Spleen (tissue), 11 donors: ENCODE measurements around the gene PKIG. TPM values are rescaled to one million over a fixed set of nuclear protein-coding genes. Genes with fewer than 3 reads are reported as not detected.
A peak's percentile ranks its signal among the peaks of the same experiment; 100 is the strongest.

Experiments used
- DNase-seq: peaks from one replicate; pipeline ENCODE4 v3.0.0-alpha.2; 2020
- H3K27ac ChIP-seq, 8 donors: fragments of 200-600 bp; sonication (generic) in 7 of 8; 1 replicate in 4 of 8; 2 replicates in 4 of 8; pipeline versions ENCODE4 v1.5.0 to v1.8.0; 2016 to 2021; ENCODE audit warnings: inconsistent platforms in 4 of 8, mild to moderate bottlenecking in 4 of 8, moderate library complexity in 1 of 8
- H3K27me3 ChIP-seq, 7 donors: fragments of 200-600 bp; sonication (generic) in 6 of 7; replicated peaks in 1 of 7; 1 replicate in 4 of 7; 2 replicates in 3 of 7; pipeline versions ENCODE4 v1.5.0 to v1.8.0; 2016 to 2021; ENCODE audit warnings: inconsistent platforms in 3 of 7, mild to moderate bottlenecking in 1 of 7
- H3K36me3 ChIP-seq, 6 donors: fragments of 200-600 bp; sonication (generic) in 5 of 6; 1 replicate in 4 of 6; 2 replicates in 2 of 6; pipeline versions ENCODE4 v1.5.0 to v1.8.0; 2016 to 2021; ENCODE audit warnings: inconsistent platforms in 2 of 6
- H3K4me1 ChIP-seq, 6 donors: fragments of 200-600 bp; sonication (generic) in 5 of 6; 1 replicate in 3 of 6; 2 replicates in 3 of 6; pipeline versions ENCODE4 v1.5.0 to v1.8.0; 2016 to 2021; ENCODE audit warnings: inconsistent platforms in 3 of 6
- H3K4me3 ChIP-seq, 8 donors: fragments of 200-600 bp; sonication (generic) in 7 of 8; 1 replicate in 4 of 8; 2 replicates in 4 of 8; pipeline versions ENCODE4 v1.5.0 to v1.8.0; 2016 to 2021; ENCODE audit warnings: inconsistent platforms in 4 of 8, mild to moderate bottlenecking in 4 of 8, moderate library complexity in 2 of 8
- H3K9me3 ChIP-seq, 8 donors: fragments of 200-600 bp; sonication (generic) in 7 of 8; 1 replicate in 4 of 8; 2 replicates in 4 of 8; pipeline versions ENCODE4 v1.5.0 to v1.8.0; 2016 to 2021; ENCODE audit warnings: inconsistent platforms in 4 of 8
- CTCF ChIP-seq, 11 experiments: fragments of 200-600 bp in 7 of 11; fragments of 450-650 bp in 4 of 11; sonication (generic) in 4 of 11; IDR thresholded peaks in 8 of 11; conservative IDR thresholded peaks in 3 of 11; 1 replicate in 7 of 11; 2 replicates in 4 of 11; pipeline versions ENCODE4 v1.4.0 to v1.8.0; 2016 to 2021; ENCODE audit warnings: antibody characterized with exemption in 11 of 11, inconsistent platforms in 4 of 11, mild to moderate bottlenecking in 1 of 11
- POLR2A ChIP-seq, 3 donors: fragments of 450-650 bp; IDR thresholded peaks; one replicate each; pipeline ENCODE4 v1.5.1; 2017; ENCODE audit warnings: antibody characterized with exemption in 3 of 3, mild to moderate bottlenecking in 1 of 3
- POLR2AphosphoS5 ChIP-seq, 3 donors: sonication (generic); formaldehyde crosslinking; IDR thresholded peaks; one replicate each; pipeline ENCODE4 v1.5.1; 2017; ENCODE audit warnings: antibody characterized with exemption in 3 of 3
- WGBS, 5 donors: extraction: QIAGEN DNeasy Blood & Tissue Kit in 3 of 5; methylation state at CpG; one replicate each; pipeline versions ENCODE4 v1.1.5 to v1.1.7; 2013 to 2018; 5-methylcytosine and 5-hydroxymethylcytosine counted together
- intact Hi-C: fragments of 100-400 bp; cut with DNase I; formaldehyde crosslinking; loops from one replicate; pipeline ENCODE4 v1.15.0; 2023; ENCODE audit warnings: low total_unique reads
- polyA plus RNA-seq, 3 donors: library from polyadenylated mRNA; stranded (reverse); fragments of 200-250 nt; gene quantifications; one replicate each; pipeline ENCODE4 v1.2.1, GENCODE V29; 2013
- total RNA-seq, 7 donors: library from RNA; depleted of rRNA in 3 of 7; stranded (reverse); fragments of >200 nt in 3 of 7; fragmentation: NEBNext Ultra II Directional in 4 of 7; extraction: Animal tissue kit (Norgen Biotek cat#: 25700) in 4 of 7; gene quantifications; one replicate each; pipeline versions ENCODE4 v1.1.0 to v1.2.1, GENCODE V29; 2016 to 2021
- donor health status: healthy with polysubstance abuse.
- donor health status: DM: no; HTN: no; CAD: no; lungs with moderate emphysema.
- donor health status: DM: no; HTN: no; CAD: no.
- donor health status: Bipolar disorder and iron deficiency.
- donor health status: healthy.
- donor health status: DM: no; HTN: no; CAD: no.
- donor health status: DM: yes; HTN: yes; CAD: no.

The PKIG gene
- total and polyA plus RNA-seq, 10 donors, result 37.5 to 82.6 (median 56.1) TPM

- no peak overlapping the region for H3K4me3 ChIP-seq
- no peaks in the 10 kb centered on the region for H3K27me3 ChIP-seq
- H3K27ac ChIP-seq, result no peak overlapping the region
- peaks cover 0 to 81% (median 17%) of the 10 kb centered on the region in 6 donors for H3K36me3 ChIP-seq
- H3K4me1 ChIP-seq, result no peaks in the 10 kb centered on the region
- WGBS, 5 donors, result 82 to 91% (median 87%) methylated on average over 6 of the region's 6 CpGs
- DNase-seq, result no peak
- no peak for TF ChIP-seq POLR2AphosphoS5 (IDR thresholded peaks at IDR 0.05)
- TF ChIP-seq POLR2A (IDR thresholded peaks at IDR 0.05), result no peak
- no peak for TF ChIP-seq CTCF (IDR thresholded peaks at IDR 0.05 in 8 of 11, conservative IDR thresholded peaks at IDR 0.05 in 3 of 11)
- intact Hi-C loops, result no loop called here
- H3K9me3 ChIP-seq, result peaks cover 0 to 8% (median 5%) of the 10 kb centered on the region in 8 donors
These were observed 42.4 kb downstream of the PKIG start for GRCh38 chr20:44624743-44625271.

GRCh38 chr20:44625361-44625760 is 43.0 kb downstream of the PKIG start:
- H3K27ac ChIP-seq, result no peak overlapping the region
- no peak for DNase-seq
- TF ChIP-seq POLR2AphosphoS5 (IDR thresholded peaks at IDR 0.05), result peak in 1 of 3 donors; percentile 49
- no peak for TF ChIP-seq POLR2A (IDR thresholded peaks at IDR 0.05)
- no peak for TF ChIP-seq CTCF (IDR thresholded peaks at IDR 0.05 in 8 of 11, conservative IDR thresholded peaks at IDR 0.05 in 3 of 11)
- peaks cover 0 to 8% (median 5%) of the 10 kb centered on the region in 8 donors for H3K9me3 ChIP-seq
- WGBS, 5 donors, result 89 to 94% (median 92%) methylated on average over 3 to 8 of the region's 8 CpGs
- intact Hi-C loops, result no loop called here
- no peaks in the 10 kb centered on the region for H3K27me3 ChIP-seq
- peaks cover 0 to 75% (median 14%) of the 10 kb centered on the region in 6 donors for H3K36me3 ChIP-seq
- no peaks in the 10 kb centered on the region for H3K4me1 ChIP-seq
- H3K4me3 ChIP-seq, result no peak overlapping the region

GRCh38 chr20:44626278-44626677 is 43.9 kb downstream of the PKIG start:
- DNase-seq, result no peak
- WGBS, 5 donors, result 92 to 97% (median 94%) methylated on average over 7 of the region's 7 CpGs
- TF ChIP-seq POLR2A (IDR thresholded peaks at IDR 0.05), result no peak
- no peak for TF ChIP-seq CTCF (IDR thresholded peaks at IDR 0.05 in 8 of 11, conservative IDR thresholded peaks at IDR 0.05 in 3 of 11)
- TF ChIP-seq POLR2AphosphoS5 (IDR thresholded peaks at IDR 0.05), result no peak
- Histone ChIP-seq H3K9me3 (peaks cover 0 to 8% (median 5%) of the 10 kb centered on the region in 8 donors), H3K4me3 (no peak overlapping the region), H3K36me3 (peaks cover 0 to 66% (median 11%) of the 10 kb centered on the region in 6 donors), H3K27me3 (no peaks in the 10 kb centered on the region), H3K27ac (no peak overlapping the region), H3K4me1 (no peaks in the 10 kb centered on the region)
- intact Hi-C loops, result no loop called here

GRCh38 chr20:44627364-44628010 is 45.1 kb downstream of the PKIG start:
- no peak for TF ChIP-seq CTCF (IDR thresholded peaks at IDR 0.05 in 8 of 11, conservative IDR thresholded peaks at IDR 0.05 in 3 of 11)
- TF ChIP-seq POLR2A (IDR thresholded peaks at IDR 0.05), result no peak
- TF ChIP-seq POLR2AphosphoS5 (IDR thresholded peaks at IDR 0.05), result no peak
- 92 to 96% (median 94%) methylated on average over 13 of the region's 13 CpGs for WGBS, 5 donors
- H3K4me3 ChIP-seq, result no peak overlapping the region
- intact Hi-C loops, result no loop called here
- H3K9me3 ChIP-seq, result peaks cover 0 to 8% (median 5%) of the 10 kb centered on the region in 8 donors
- peaks cover 0 to 59% (median 6%) of the 10 kb centered on the region in 6 donors for H3K36me3 ChIP-seq
- no peak for DNase-seq
- no peaks in the 10 kb centered on the region for H3K27me3 ChIP-seq
- H3K4me1 ChIP-seq, result peaks cover 0 to 5% (median 0%) of the 10 kb centered on the region in 6 donors
- no peak overlapping the region for H3K27ac ChIP-seq
